HepG2 (cell line): ENCODE data around the gene TASP1. TPM values are rescaled to one million over a fixed set of nuclear protein-coding genes. Genes with fewer than 3 reads are reported as not detected.

Experiments used
- ATAC-seq: fragments of 200-7000 bp; cut with Tn5 transposase; 3 replicates; pipeline ENCODE4 v1.9.1; 2020; ENCODE audit warnings: mild to moderate bottlenecking, moderate library complexity
- BruUV-seq: library from RNA; stranded (reverse); fragments of 400-500 nt; replicated peaks from 2 replicates; lab custom pipeline; 2021; lab: Mats Ljungman, UMichigan
- CTCF ChIA-PET: fragments of 300-600 bp; formaldehyde crosslinking; extraction: SDS; loops from one replicate; lab custom pipeline; 2021; ENCODE audit warnings: low total read pairs, inconsistent platforms, low intra/inter-chr PET ratio; lab: Yijun Ruan, JAX
- POLR2A ChIA-PET: fragments of 350-600 bp; sonication (Branson Sonifier 250); formaldehyde crosslinking; loops from one replicate; lab custom pipeline; 2020; ENCODE audit warnings: antibody characterized with exemption, inconsistent platforms; lab: Yijun Ruan, JAX
- DNase-seq: peaks from one replicate; pipeline ENCODE4 v3.0.0-alpha.2; 2015; ENCODE audit warnings: low spot score
- FAIRE-seq: peaks from 3 replicates; lab custom pipeline; 2011; peaks lifted over from hg19 to GRCh38; lab: Jason Lieb, UNC
- H2AFZ ChIP-seq: one replicate; pipeline ENCODE4 v1.6.1; 2011; ENCODE audit warnings: low read length, inconsistent platforms
- H3K27ac ChIP-seq: fragments of 300-600 bp; 3 replicates; pipeline ENCODE4 v1.8.0; 2011; ENCODE audit warnings: mixed run types, mild to moderate bottlenecking, mixed read lengths, low read length, inconsistent platforms; ENCODE audit not compliant: insufficient read depth; ENCODE audit errors: extremely low read length
- H3K27me3 ChIP-seq, 2 experiments: fragments of 200-600 bp in 1 of 2; 2 replicates in 1 of 2; 3 replicates in 1 of 2; pipeline versions ENCODE4 v1.6.0 to v1.8.0; 2011; ENCODE audit warnings: low read length in 2 of 2, mild to moderate bottlenecking in 2 of 2, moderate library complexity in 2 of 2, inconsistent platforms in 1 of 2; ENCODE audit not compliant: insufficient read depth in 2 of 2, control insufficient read depth in 1 of 2
- H3K36me3 ChIP-seq, 2 experiments: fragments of 200-600 bp in 1 of 2; replicated peaks in 1 of 2; 2 replicates in 1 of 2; 3 replicates in 1 of 2; pipeline versions ENCODE4 v1.5.1 to v1.8.0; 2011; ENCODE audit warnings: low read length in 2 of 2, inconsistent platforms in 1 of 2; ENCODE audit not compliant: insufficient read depth in 2 of 2, control insufficient read depth in 1 of 2
- H3K4me1 ChIP-seq: 2 replicates; pipeline ENCODE4 v1.5.1; 2012; ENCODE audit warnings: low read length, inconsistent platforms; ENCODE audit not compliant: insufficient read depth
- H3K4me2 ChIP-seq: 2 replicates; pipeline ENCODE4 v1.6.0; 2011; ENCODE audit warnings: low read depth, low read length, inconsistent platforms
- H3K4me3 ChIP-seq, 3 experiments: fragments of 200-600 bp in 1 of 3; sonication (generic), shearing (Covaris generic) in 1 of 3; replicated peaks in 1 of 3; 2 replicates each; pipeline ENCODE4 v1.5.1; 2011 to 2016; ENCODE audit warnings: low read length in 3 of 3, inconsistent platforms in 2 of 3, low read depth in 2 of 3, mild to moderate bottlenecking in 2 of 3, control low read depth in 1 of 3, mixed read lengths in 1 of 3; ENCODE audit not compliant: insufficient read depth in 1 of 3
- H3K79me2 ChIP-seq: one replicate; pipeline ENCODE4 v1.6.1; 2011; ENCODE audit warnings: low read length, inconsistent platforms; ENCODE audit not compliant: insufficient read depth
- H3K9ac ChIP-seq: 2 replicates; pipeline ENCODE4 v1.6.0; 2011; ENCODE audit warnings: mild to moderate bottlenecking, low read depth, low read length, inconsistent platforms; ENCODE audit not compliant: insufficient read depth
- H3K9me3 ChIP-seq: 2 replicates; pipeline ENCODE4 v1.5.1; 2012; ENCODE audit warnings: mild to moderate bottlenecking, low read length
- H4K20me1 ChIP-seq: 2 replicates; pipeline ENCODE4 v1.6.0; 2011; ENCODE audit warnings: inconsistent platforms, mild to moderate bottlenecking, low read length, moderate library complexity; ENCODE audit not compliant: insufficient read depth
- ARNT ChIP-seq: fragments of 450-650 bp; IDR thresholded peaks from 2 replicates; pipeline ENCODE4 v1.6.1; 2017
- CERS6 ChIP-seq: sonication (generic); formaldehyde crosslinking; IDR thresholded peaks from 2 replicates; pipeline ENCODE4 v1.5.0; 2020; ENCODE audit warnings: missing genetic modification reagents
- HES4 ChIP-seq: sonication (generic); formaldehyde crosslinking; IDR thresholded peaks from 2 replicates; pipeline ENCODE4 v1.9.0; 2021; ENCODE audit warnings: mild to moderate bottlenecking, missing genetic modification reagents, borderline replicate concordance
- KAT8 ChIP-seq: IDR thresholded peaks from 2 replicates; pipeline ENCODE4 v1.6.1; 2016; ENCODE audit warnings: missing genetic modification reagents, missing compliant biosample characterization
- KMT2B ChIP-seq: IDR thresholded peaks from 2 replicates; pipeline ENCODE4 v1.6.1; 2016; ENCODE audit warnings: missing genetic modification reagents, missing compliant biosample characterization
- MAFK ChIP-seq, 2 experiments: IDR thresholded peaks in 1 of 2; conservative IDR thresholded peaks in 1 of 2; 2 replicates each; pipeline ENCODE4 v1.6.1; 2011; ENCODE audit warnings: improper control_type of control experiment in 2 of 2, low read length in 2 of 2
- MEF2D ChIP-seq: sonication (generic); formaldehyde crosslinking; IDR thresholded peaks from 2 replicates; pipeline ENCODE4 v1.5.1; 2020; ENCODE audit warnings: mild to moderate bottlenecking, missing genetic modification reagents
- NFYB ChIP-seq: sonication (generic); formaldehyde crosslinking; IDR thresholded peaks from 2 replicates; pipeline ENCODE4 v1.4.0; 2020; ENCODE audit warnings: missing genetic modification reagents
- RFX5 ChIP-seq: IDR thresholded peaks from 2 replicates; pipeline ENCODE4 v1.6.1; 2011; ENCODE audit warnings: low read depth, low read length, improper control_type of control experiment
- SMARCE1 ChIP-seq: fragments of 450-650 bp; IDR thresholded peaks from 2 replicates; pipeline ENCODE4 v1.6.1; 2017; ENCODE audit warnings: borderline replicate concordance
- SOX13 ChIP-seq, 3 experiments: fragments of 450-650 bp in 1 of 3; sonication (generic) in 1 of 3; formaldehyde crosslinking in 1 of 3; IDR thresholded peaks in 2 of 3; conservative IDR thresholded peaks in 1 of 3; 2 replicates each; pipeline versions ENCODE4 v1.5.0 to v1.6.1; 2016 to 2020; ENCODE audit warnings: antibody characterized with exemption in 1 of 3, mild to moderate bottlenecking in 1 of 3, missing compliant biosample characterization in 1 of 3, missing genetic modification reagents in 1 of 3, moderate library complexity in 1 of 3
- THAP11 ChIP-seq: IDR thresholded peaks from 2 replicates; pipeline ENCODE4 v1.6.1; 2016; ENCODE audit warnings: missing biosample characterization, missing genetic modification reagents
- ZNF180 ChIP-seq: sonication (generic); formaldehyde crosslinking; IDR thresholded peaks from 2 replicates; pipeline ENCODE4 v1.4.0; 2020; ENCODE audit warnings: low read depth, missing genetic modification reagents, borderline replicate concordance
- ZNF446 ChIP-seq: sonication (generic); formaldehyde crosslinking; IDR thresholded peaks from 2 replicates; pipeline ENCODE4 v1.5.0; 2020; ENCODE audit warnings: mild to moderate bottlenecking, missing genetic modification reagents
- ZNF530 ChIP-seq: sonication (generic); formaldehyde crosslinking; IDR thresholded peaks from 2 replicates; pipeline ENCODE4 v1.5.0; 2020; ENCODE audit warnings: low read depth, mild to moderate bottlenecking, missing genetic modification reagents
- ZNF652 ChIP-seq: IDR thresholded peaks from 2 replicates; pipeline ENCODE4 v1.6.1; 2016; ENCODE audit warnings: low read depth, borderline replicate concordance
- ZNF776 ChIP-seq: sonication (generic); formaldehyde crosslinking; IDR thresholded peaks from 2 replicates; pipeline ENCODE4 v1.4.0; 2020; ENCODE audit warnings: mild to moderate bottlenecking, missing genetic modification reagents
- WGBS: methylation state at CpG from one replicate; pipeline ENCODE4 v1.1.6; 2017; ENCODE audit warnings: low lambda C conversion rate; 5-methylcytosine and 5-hydroxymethylcytosine counted together
- in situ Hi-C: cut with HindIII; loops from 2 replicates; pipeline ENCODE4 v1.10.0; 2017; ENCODE audit warnings: low pct_unique_long_range_greater_than_20kb; ENCODE audit not compliant: extremely low pct_ligation_motif_present
- intact Hi-C: fragments of 100-400 bp; cut with micrococcal nuclease; formaldehyde crosslinking; loops from one replicate; pipeline ENCODE4 v1.10.0; 2022; ENCODE audit not compliant: unreplicated experiment
- polyA plus RNA-seq, 8 experiments: library from polyadenylated mRNA; depleted of rRNA in 3 of 8; stranded (reverse) in 7 of 8; unstranded in 1 of 8; fragments of >200 nt; fragmentation: Illumina TruSeq in 4 of 8; extraction: Trizol in 4 of 8; gene quantifications; 2 replicates each; pipeline versions ENCODE4 v1.2.1 to v1.2.3, GENCODE V29; 2011 to 2016; ENCODE audit warnings: low read depth in 4 of 8, missing spikeins in 1 of 8, mixed read lengths in 1 of 8; ENCODE audit not compliant: insufficient read depth in 1 of 8
- total RNA-seq, 5 experiments: library from RNA; depleted of rRNA; stranded (reverse); fragments of >200 nt; fragmentation: Illumina TruSeq; extraction: Trizol; gene quantifications; 2 replicates each; pipeline ENCODE4 v1.2.3, GENCODE V29; 2016; ENCODE audit warnings: low read depth in 1 of 5
- TF ChIP-seq, protein P1 (sequence below): sonication (generic); formaldehyde crosslinking; IDR thresholded peaks from 2 replicates; pipeline ENCODE4 v1.5.0; 2020; ENCODE audit warnings: mild to moderate bottlenecking, missing genetic modification reagents

TASP1 gene
- total and polyA plus RNA-seq, 2 of the 13 experiments (the other 11 are each of a cell fraction or from before 2014, with no cell fraction given) = 10.0 to 25.2 TPM

GRCh38 chr20:13402986-13403385 lies 235.7 kb downstream of the TASP1 start:
- intact Hi-C loops (no loop called here), in situ Hi-C loops (no loop called here)
- ATAC-seq = no peak
- Histone ChIP-seq H3K4me2 (no peak overlapping the region), H3K27ac (no peak overlapping the region), H3K36me3 (no peaks in the 10 kb centered on the region), H3K27me3 (no peaks in the 10 kb centered on the region), H2AFZ (no peak overlapping the region), H3K9me3 (no peaks in the 10 kb centered on the region), H3K4me3 (no peak overlapping the region), H3K4me1 (0 out of 2 replicates have a peak, but pooled peaks cover 4% of the 10 kb centered on the region), H3K79me2 (no peaks in the 10 kb centered on the region), H4K20me1 (no peaks in the 10 kb centered on the region), H3K9ac (no peak overlapping the region)
- TF ChIP-seq THAP11 (CRISPR knock-in tag) (no peak), KAT8 (CRISPR knock-in tag) (no peak), MEF2D (no peak), ZNF180 (no peak), ZNF652 (CRISPR knock-in tag) (no peak), SMARCE1 (no peak), CERS6 (no peak), ZNF776 (CRISPR knock-in tag) (no peak), SOX13 (IDR thresholded peaks at IDR 0.05) (no peak), SOX13 (CRISPR knock-in tag; conservative IDR thresholded peaks at IDR 0.05 in 1 of 2, IDR thresholded peaks at IDR 0.05 in 1 of 2) (no peak), KMT2B (CRISPR knock-in tag) (no peak), ARNT (no peak), RFX5 (no peak), HES4 (no peak), NFYB (CRISPR knock-in tag) (no peak), ZNF530 (CRISPR knock-in tag) (no peak), ZNF446 (no peak), MAFK (conservative IDR thresholded peaks at IDR 0.05 in 1 of 2, IDR thresholded peaks at IDR 0.05 in 1 of 2; ENCODE audit: low read length in 2 of 2) (no peak)
- TF ChIP-seq, protein P1, sequence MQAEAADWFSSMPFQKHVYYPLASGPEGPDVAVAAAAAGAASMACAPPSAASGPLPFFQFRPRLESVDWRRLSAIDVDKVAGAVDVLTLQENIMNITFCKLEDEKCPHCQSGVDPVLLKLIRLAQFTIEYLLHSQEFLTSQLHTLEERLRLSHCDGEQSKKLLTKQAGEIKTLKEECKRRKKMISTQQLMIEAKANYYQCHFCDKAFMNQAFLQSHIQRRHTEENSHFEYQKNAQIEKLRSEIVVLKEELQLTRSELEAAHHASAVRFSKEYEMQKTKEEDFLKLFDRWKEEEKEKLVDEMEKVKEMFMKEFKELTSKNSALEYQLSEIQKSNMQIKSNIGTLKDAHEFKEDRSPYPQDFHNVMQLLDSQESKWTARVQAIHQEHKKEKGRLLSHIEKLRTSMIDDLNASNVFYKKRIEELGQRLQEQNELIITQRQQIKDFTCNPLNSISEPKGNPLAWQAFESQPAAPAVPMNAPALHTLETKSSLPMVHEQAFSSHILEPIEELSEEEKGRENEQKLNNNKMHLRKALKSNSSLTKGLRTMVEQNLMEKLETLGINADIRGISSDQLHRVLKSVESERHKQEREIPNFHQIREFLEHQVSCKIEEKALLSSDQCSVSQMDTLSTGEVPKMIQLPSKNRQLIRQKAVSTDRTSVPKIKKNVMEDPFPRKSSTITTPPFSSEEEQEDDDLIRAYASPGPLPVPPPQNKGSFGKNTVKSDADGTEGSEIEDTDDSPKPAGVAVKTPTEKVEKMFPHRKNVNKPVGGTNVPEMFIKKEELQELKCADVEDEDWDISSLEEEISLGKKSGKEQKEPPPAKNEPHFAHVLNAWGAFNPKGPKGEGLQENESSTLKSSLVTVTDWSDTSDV (CRISPR knock-in tag) = no peak
- ChIA-PET POLR2A (no interaction called here), CTCF (no interaction called here)
- DNase-seq = no peak
- no TSS peak for BruUV-seq
- 100% methylated on average over 2 of the region's 2 CpGs for WGBS
- FAIRE-seq = no peak
